HCT116 (cell line): Measurements from ENCODE around the gene RIT2. TPM values are rescaled to one million over a fixed set of nuclear protein-coding genes. Genes with fewer than 3 reads are reported as not detected.

Experiments
- ATAC-seq: fragments of 200-7000 bp; cut with Tn5 transposase; 2 replicates; pipeline ENCODE4 v1.9.1; 2020; ENCODE audit warnings: mild to moderate bottlenecking, moderate library complexity
- BruUV-seq: library from RNA; stranded (reverse); fragments of 400-500 nt; replicated peaks from 2 replicates; lab custom pipeline; 2021; lab: Mats Ljungman, UMichigan
- CTCF ChIA-PET: fragments of 300-600 bp; sonication (Branson Sonifier 250); formaldehyde crosslinking; loops from one replicate; lab custom pipeline; 2021; ENCODE audit warnings: antibody characterized with exemption; lab: Charles Lee
- POLR2A ChIA-PET: fragments of 300-600, 350-600 bp; sonication (Branson Sonifier 250); formaldehyde crosslinking; loops from one replicate; lab custom pipeline; 2021; ENCODE audit warnings: antibody characterized with exemption; lab: Charles Lee
- RAD21 ChIA-PET, 2 experiments: fragments of 300-600 bp; sonication (Branson Sonifier 250); formaldehyde crosslinking; loops; one replicate each; lab custom pipeline; 2023; ENCODE audit warnings: low total read pairs in 2 of 2; ENCODE audit not compliant: uncharacterized antibody in 2 of 2, unreplicated experiment in 2 of 2, low non-redundant PET in 1 of 2; lab: Charles Lee
- DNase-seq: peaks from one replicate; pipeline ENCODE4 v3.0.0-alpha.2; 2010; ENCODE audit warnings: low read depth, low spot score
- H2AFZ ChIP-seq: fragments of 200-600 bp; shearing (Covaris generic), sonication (generic); 2 replicates; pipeline ENCODE4 v1.6.1; 2017; ENCODE audit warnings: low read depth, mixed run types, mixed read lengths, antibody characterized with exemption, low read length; ENCODE audit not compliant: poor library complexity, severe bottlenecking
- H3K27ac ChIP-seq: 2 replicates; pipeline ENCODE4 v1.5.1; 2012; ENCODE audit warnings: low read depth, low read length
- H3K27me3 ChIP-seq: fragments of 200-600 bp; sonication (generic); 2 replicates; pipeline ENCODE4 v1.6.1; 2016; ENCODE audit warnings: mixed run types, low read length, mixed read lengths; ENCODE audit not compliant: insufficient read depth
- H3K36me3 ChIP-seq, 2 experiments: fragments of 200-500 bp in 1 of 2; fragments of 200-600 bp in 1 of 2; sonication (Bioruptor generic) in 1 of 2; sonication (generic) in 1 of 2; 2 replicates each; pipeline versions ENCODE4 v1.5.1 to v1.6.1; 2014 to 2016; ENCODE audit warnings: low read length in 2 of 2, inconsistent platforms in 1 of 2, mixed read lengths in 1 of 2, mixed run types in 1 of 2; ENCODE audit not compliant: insufficient read depth in 2 of 2, control insufficient read depth in 1 of 2
- H3K4me1 ChIP-seq, 2 experiments: fragments of 200-600 bp in 1 of 2; sonication (generic) in 1 of 2; 2 replicates each; pipeline versions ENCODE4 v1.5.1 to v1.6.1; 2012 to 2017; ENCODE audit warnings: low read length in 2 of 2, inconsistent platforms in 1 of 2, mild to moderate bottlenecking in 1 of 2, mixed read lengths in 1 of 2, mixed run types in 1 of 2, moderate library complexity in 1 of 2; ENCODE audit not compliant: insufficient read depth in 2 of 2, control insufficient read depth in 1 of 2
- H3K4me2 ChIP-seq: fragments of 200-600 bp; sonication (generic); 2 replicates; pipeline ENCODE4 v1.6.1; 2017; ENCODE audit warnings: mixed run types, low read length, mixed read lengths
- H3K4me3 ChIP-seq, 2 experiments: fragments of 200-600 bp in 1 of 2; sonication (generic) in 1 of 2; replicated peaks in 1 of 2; 2 replicates each; pipeline ENCODE4 v1.5.1; 2011 to 2016; ENCODE audit warnings: low read length in 2 of 2, control low read depth in 1 of 2, low read depth in 1 of 2, mild to moderate bottlenecking in 1 of 2, mixed read lengths in 1 of 2, mixed run types in 1 of 2
- H3K79me2 ChIP-seq: fragments of 200-600 bp; sonication (generic); 2 replicates; pipeline ENCODE4 v1.6.1; 2017; ENCODE audit warnings: mild to moderate bottlenecking, mixed run types, low read length, moderate library complexity, mixed read lengths; ENCODE audit not compliant: insufficient read depth
- H3K9ac ChIP-seq: fragments of 200-600 bp; sonication (generic); 2 replicates; pipeline ENCODE4 v1.6.1; 2016; ENCODE audit warnings: low read length, mixed read lengths
- H3K9me2 ChIP-seq: fragments of 200-600 bp; sonication (generic), shearing (Covaris generic); 2 replicates; pipeline ENCODE4 v1.6.1; 2017; ENCODE audit warnings: mixed run types, mild to moderate bottlenecking, moderate library complexity; ENCODE audit not compliant: insufficient read depth
- H3K9me3 ChIP-seq, 2 experiments: fragments of 200-500 bp in 1 of 2; fragments of 200-600 bp in 1 of 2; sonication (Bioruptor generic) in 1 of 2; sonication (generic) in 1 of 2; 2 replicates each; pipeline ENCODE4 v1.6.1; 2014 to 2017; ENCODE audit warnings: low read length in 2 of 2, mixed read lengths in 2 of 2, inconsistent platforms in 1 of 2, low read depth in 1 of 2, mild to moderate bottlenecking in 1 of 2, mixed run types in 1 of 2, moderate library complexity in 1 of 2; ENCODE audit not compliant: control insufficient read depth in 1 of 2, insufficient read depth in 1 of 2
- H4K20me1 ChIP-seq: fragments of 200-600 bp; sonication (generic), shearing (Covaris generic); 2 replicates; pipeline ENCODE4 v1.6.1; 2017; ENCODE audit warnings: mixed run types, mild to moderate bottlenecking, moderate library complexity; ENCODE audit not compliant: insufficient read depth
- CEBPB ChIP-seq: IDR thresholded peaks from 2 replicates; pipeline ENCODE4 v1.6.1; 2012; ENCODE audit warnings: low read depth
- ELF1 ChIP-seq: IDR thresholded peaks from 2 replicates; pipeline ENCODE4 v1.6.1; 2012; ENCODE audit warnings: low read depth, borderline replicate concordance
- EZH2 ChIP-seq: fragments of 200-600 bp; sonication (generic); IDR thresholded peaks from 2 replicates; pipeline ENCODE4 v1.6.1; 2017; ENCODE audit warnings: antibody characterized with exemption, mixed run types
- EZH2phosphoT487 ChIP-seq: fragments of 200-600 bp; IDR thresholded peaks from 2 replicates; pipeline ENCODE4 v1.6.1; 2018; ENCODE audit warnings: antibody characterized with exemption, borderline replicate concordance
- FOSL1 ChIP-seq: IDR thresholded peaks from 2 replicates; pipeline ENCODE4 v1.6.1; 2012; ENCODE audit warnings: low read depth
- JUND ChIP-seq: IDR thresholded peaks from 2 replicates; pipeline ENCODE4 v1.6.1; 2012
- POLR2A ChIP-seq: IDR thresholded peaks from 2 replicates; pipeline ENCODE4 v1.7.0; 2011; ENCODE audit warnings: borderline replicate concordance; ENCODE audit not compliant: insufficient read depth, insufficient read length; ENCODE audit errors: extremely low read depth
- POLR2AphosphoS5 ChIP-seq: IDR thresholded peaks from 2 replicates; pipeline ENCODE4 v1.6.1; 2011; ENCODE audit warnings: mild to moderate bottlenecking, low read depth, low read length, moderate library complexity
- TCF7L2 ChIP-seq: IDR thresholded peaks from 2 replicates; pipeline ENCODE4 v1.7.0; 2011; ENCODE audit warnings: borderline replicate concordance, inconsistent platforms; ENCODE audit not compliant: insufficient read depth, insufficient read length; ENCODE audit errors: extremely low read depth
- ZFX ChIP-seq: fragments of 450-650 bp; IDR thresholded peaks from 2 replicates; pipeline ENCODE4 v1.6.1; 2017
- intact Hi-C: fragments of 100-400 bp; cut with micrococcal nuclease; formaldehyde crosslinking; loops from 2 replicates; pipeline ENCODE4 v1.10.0; 2022
- total RNA-seq: library from RNA; stranded (reverse); gene quantifications from one replicate; pipeline ENCODE4 v1.2.1, GENCODE V29; 2021; ENCODE audit not compliant: unreplicated experiment
- TF ChIP-seq, protein P1 (sequence below): IDR thresholded peaks from 2 replicates; pipeline ENCODE4 v1.6.1; 2012; ENCODE audit warnings: low read depth
- TF ChIP-seq, protein P2 (sequence below): IDR thresholded peaks from 2 replicates; pipeline ENCODE4 v1.6.1; 2012

The RIT2 gene
- total RNA-seq, 1 experiment from 2014 or later = not detected

DNA sequence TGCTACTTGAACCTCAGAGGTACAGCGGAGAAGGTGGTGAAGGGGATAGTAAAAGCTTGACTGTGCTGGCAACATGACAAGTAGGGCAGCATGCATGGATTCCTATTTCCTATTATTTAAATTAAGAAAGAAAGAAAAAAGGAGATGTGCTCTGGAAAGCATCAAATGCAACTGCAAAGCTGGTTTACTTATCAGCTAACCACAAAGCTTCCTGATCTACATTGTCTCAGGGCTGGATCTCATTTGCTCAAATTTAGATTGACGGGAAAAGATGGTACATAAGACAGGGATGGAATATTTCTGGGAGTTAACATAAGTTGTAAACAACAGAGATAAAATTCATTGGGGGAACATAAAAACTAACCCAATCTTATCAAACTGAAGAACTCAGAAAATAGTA, 178.0 kb downstream of the RIT2 start:
- CTCF ChIA-PET = no interaction called here
- no peaks in the 10 kb centered on the region for H3K4me1 ChIP-seq
- intact Hi-C loops = no loop called here

More for the DNA sequence above, 178.0 kb downstream of the RIT2 start:
- POLR2A ChIA-PET = no interaction called here
- Histone ChIP-seq H4K20me1 (no peaks in the 10 kb centered on the region), H3K79me2 (no peaks in the 10 kb centered on the region), H3K9me2 (no peaks in the 10 kb centered on the region), H3K9me3 (peaks cover 3 to 10% of the 10 kb centered on the region in 2 experiments; a peak in 2 of 4 replicates), H3K4me3 (no peak overlapping the region), H3K36me3 (no peaks in the 10 kb centered on the region)
- RAD21 ChIA-PET = no interaction called here
- TF ChIP-seq POLR2AphosphoS5 (no peak), POLR2A (no peak), JUND (no peak), EZH2 (no peak), TCF7L2 (no peak), ELF1 (no peak), CEBPB (no peak), ZFX (no peak), EZH2phosphoT487 (no peak), FOSL1 (no peak)
- TF ChIP-seq, protein P1, sequence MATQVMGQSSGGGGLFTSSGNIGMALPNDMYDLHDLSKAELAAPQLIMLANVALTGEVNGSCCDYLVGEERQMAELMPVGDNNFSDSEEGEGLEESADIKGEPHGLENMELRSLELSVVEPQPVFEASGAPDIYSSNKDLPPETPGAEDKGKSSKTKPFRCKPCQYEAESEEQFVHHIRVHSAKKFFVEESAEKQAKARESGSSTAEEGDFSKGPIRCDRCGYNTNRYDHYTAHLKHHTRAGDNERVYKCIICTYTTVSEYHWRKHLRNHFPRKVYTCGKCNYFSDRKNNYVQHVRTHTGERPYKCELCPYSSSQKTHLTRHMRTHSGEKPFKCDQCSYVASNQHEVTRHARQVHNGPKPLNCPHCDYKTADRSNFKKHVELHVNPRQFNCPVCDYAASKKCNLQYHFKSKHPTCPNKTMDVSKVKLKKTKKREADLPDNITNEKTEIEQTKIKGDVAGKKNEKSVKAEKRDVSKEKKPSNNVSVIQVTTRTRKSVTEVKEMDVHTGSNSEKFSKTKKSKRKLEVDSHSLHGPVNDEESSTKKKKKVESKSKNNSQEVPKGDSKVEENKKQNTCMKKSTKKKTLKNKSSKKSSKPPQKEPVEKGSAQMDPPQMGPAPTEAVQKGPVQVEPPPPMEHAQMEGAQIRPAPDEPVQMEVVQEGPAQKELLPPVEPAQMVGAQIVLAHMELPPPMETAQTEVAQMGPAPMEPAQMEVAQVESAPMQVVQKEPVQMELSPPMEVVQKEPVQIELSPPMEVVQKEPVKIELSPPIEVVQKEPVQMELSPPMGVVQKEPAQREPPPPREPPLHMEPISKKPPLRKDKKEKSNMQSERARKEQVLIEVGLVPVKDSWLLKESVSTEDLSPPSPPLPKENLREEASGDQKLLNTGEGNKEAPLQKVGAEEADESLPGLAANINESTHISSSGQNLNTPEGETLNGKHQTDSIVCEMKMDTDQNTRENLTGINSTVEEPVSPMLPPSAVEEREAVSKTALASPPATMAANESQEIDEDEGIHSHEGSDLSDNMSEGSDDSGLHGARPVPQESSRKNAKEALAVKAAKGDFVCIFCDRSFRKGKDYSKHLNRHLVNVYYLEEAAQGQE = no peak
- TF ChIP-seq, protein P2, sequence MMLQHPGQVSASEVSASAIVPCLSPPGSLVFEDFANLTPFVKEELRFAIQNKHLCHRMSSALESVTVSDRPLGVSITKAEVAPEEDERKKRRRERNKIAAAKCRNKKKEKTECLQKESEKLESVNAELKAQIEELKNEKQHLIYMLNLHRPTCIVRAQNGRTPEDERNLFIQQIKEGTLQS = no peak
- TF ChIP-seq, all 23 proteins: peak for 0
- no peak for ATAC-seq
- no peak for DNase-seq
- no peak overlapping the region for H3K9ac ChIP-seq
- H3K27ac ChIP-seq = no peak overlapping the region
- no TSS peak for BruUV-seq
- no peak overlapping the region for H3K4me2 ChIP-seq
- no peak overlapping the region for H2AFZ ChIP-seq
- H3K27me3 ChIP-seq = no peaks in the 10 kb centered on the region
